K562 (cell line): ENCODE results near the gene KIF25. TPM values are rescaled to one million over a fixed set of nuclear protein-coding genes. Genes with fewer than 3 reads are reported as not detected.

Source experiments
- ATAC-seq: fragments of 200-7000 bp; cut with Tn5 transposase; 3 replicates; pipeline ENCODE4 v1.9.1; 2020; ENCODE audit warnings: moderate library complexity
- BruUV-seq: library from RNA; stranded (reverse); fragments of 400-500 nt; replicated peaks from 2 replicates; lab custom pipeline; 2021; lab: Mats Ljungman, UMichigan
- CTCF ChIA-PET: fragments of 300-600 bp; formaldehyde crosslinking; extraction: SDS; loops from one replicate; lab custom pipeline; 2021; ENCODE audit warnings: low intra/inter-chr PET ratio; lab: Yijun Ruan, JAX
- POLR2A ChIA-PET: fragments of 300-600, 350-650 bp; sonication (Branson Sonifier 250); formaldehyde crosslinking; extraction: SDS; loops from one replicate; lab custom pipeline; 2021; ENCODE audit warnings: antibody characterized with exemption, inconsistent platforms; lab: Yijun Ruan, JAX
- DNase-seq, 4 experiments: peaks; one replicate each; pipeline versions ENCODE4 v3.0.0 to v3.0.0-alpha.2; 2011 to 2018; ENCODE audit warnings: low spot score in 3 of 4, mixed read lengths in 3 of 4; ENCODE audit errors: extremely low read depth in 1 of 4
- FAIRE-seq: peaks from 2 replicates; lab custom pipeline; 2011; peaks lifted over from hg19 to GRCh38; lab: Jason Lieb, UNC
- H2AFZ ChIP-seq: 2 replicates; pipeline ENCODE4 v1.6.0; 2011; ENCODE audit warnings: low read depth, low read length, control low read depth, inconsistent platforms
- H3K27ac ChIP-seq: fragments of 200-600 bp; 3 replicates; pipeline ENCODE4 v1.8.0; 2011; ENCODE audit warnings: low read depth, mild to moderate bottlenecking, control low read depth, inconsistent platforms, low read length, moderate library complexity, mixed read lengths; ENCODE audit errors: extremely low read depth
- H3K27me3 ChIP-seq, 2 experiments: fragments of 300-600 bp in 1 of 2; 2 replicates in 1 of 2; 3 replicates in 1 of 2; pipeline versions ENCODE4 v1.6.0 to v1.8.0; 2011; ENCODE audit warnings: inconsistent platforms in 2 of 2, low read length in 2 of 2, mild to moderate bottlenecking in 1 of 2, mixed read lengths in 1 of 2, moderate library complexity in 1 of 2; ENCODE audit not compliant: control insufficient read depth in 2 of 2, insufficient read depth in 2 of 2
- H3K36me3 ChIP-seq: fragments of 300-600 bp; 3 replicates; pipeline ENCODE4 v1.8.0; 2011; ENCODE audit warnings: mild to moderate bottlenecking, low read length, inconsistent platforms; ENCODE audit not compliant: control insufficient read depth, insufficient read depth
- H3K4me1 ChIP-seq, 2 experiments: fragments of 200-600 bp in 1 of 2; replicated peaks in 1 of 2; 2 replicates in 1 of 2; 3 replicates in 1 of 2; pipeline versions ENCODE4 v1.5.1 to v1.8.0; 2011; ENCODE audit warnings: inconsistent platforms in 2 of 2, low read length in 2 of 2, mild to moderate bottlenecking in 1 of 2, mixed read lengths in 1 of 2, moderate library complexity in 1 of 2; ENCODE audit not compliant: control insufficient read depth in 2 of 2, insufficient read depth in 2 of 2
- H3K4me2 ChIP-seq: 2 replicates; pipeline ENCODE4 v1.6.1; 2011; ENCODE audit warnings: low read length, control low read depth, inconsistent platforms, mixed read lengths; ENCODE audit not compliant: insufficient read depth
- H3K4me3 ChIP-seq: fragments of 200-600 bp; sonication (generic), shearing (Covaris generic); 2 replicates; pipeline ENCODE4 v1.5.1; 2016; ENCODE audit warnings: control low read depth, inconsistent platforms
- H3K79me2 ChIP-seq: fragments of 200-600 bp; 3 replicates; pipeline ENCODE4 v1.8.0; 2011; ENCODE audit warnings: low read length, inconsistent platforms; ENCODE audit not compliant: control insufficient read depth, insufficient read depth
- H3K9ac ChIP-seq, 2 experiments: 2 replicates each; pipeline versions ENCODE4 v1.6.0 to v1.6.1; 2011; ENCODE audit warnings: low read depth in 2 of 2, low read length in 2 of 2, control low read depth in 1 of 2, inconsistent platforms in 1 of 2, mild to moderate bottlenecking in 1 of 2, mixed read lengths in 1 of 2; ENCODE audit not compliant: insufficient read depth in 1 of 2
- H3K9me1 ChIP-seq: one replicate; pipeline ENCODE4 v1.6.0; 2011; ENCODE audit warnings: inconsistent platforms, mild to moderate bottlenecking, low read length, moderate library complexity; ENCODE audit not compliant: control insufficient read depth, insufficient read depth
- H3K9me3 ChIP-seq: replicated peaks from 2 replicates; pipeline ENCODE4 v1.5.1; 2011; ENCODE audit warnings: low read depth, low read length, inconsistent platforms; ENCODE audit not compliant: control insufficient read depth, insufficient read depth
- H4K20me1 ChIP-seq: replicated peaks from 2 replicates; pipeline ENCODE4 v1.6.1; 2011; ENCODE audit warnings: low read length, inconsistent platforms, mixed read lengths; ENCODE audit not compliant: control insufficient read depth, insufficient read depth
- L3MBTL2 ChIP-seq: fragments of 450-650 bp; IDR thresholded peaks from 2 replicates; pipeline ENCODE4 v1.6.1; 2016; ENCODE audit warnings: mild to moderate bottlenecking, moderate library complexity
- ZNF766 ChIP-seq: fragments of 200-800 bp; sonication (Bioruptor generic); conservative IDR thresholded peaks from 2 replicates; pipeline ENCODE4 v1.6.1; 2016; ENCODE audit warnings: missing genetic modification characterization, missing compliant biosample characterization
- WGBS: fragments of 100-300 bp; shearing (Covaris generic); methylation state at CpG from one replicate; pipeline ENCODE4 v1.1.6; 2016; ENCODE audit warnings: low coverage, mixed read lengths; ENCODE audit not compliant: insufficient coverage; ENCODE audit errors: missing lambda C conversion rate; 5-methylcytosine and 5-hydroxymethylcytosine counted together
- in situ Hi-C: fragments of 300-500 bp; cut with MboI; formaldehyde crosslinking; loops from 4 replicates; pipeline ENCODE4 v1.15.0; 2018; ENCODE audit warnings: inconsistent platforms, mixed read lengths
- intact Hi-C: fragments of 100-400 bp; cut with micrococcal nuclease; formaldehyde crosslinking; loops from 2 replicates; pipeline ENCODE4 v1.14.2; 2022
- polyA plus RNA-seq, 8 experiments: library from polyadenylated mRNA; depleted of rRNA in 4 of 8; stranded (reverse) in 5 of 8; unstranded in 3 of 8; fragments of >200 nt; fragmentation: Nextera tagmentation in 2 of 8; fragmentation: Illumina TruSeq in 1 of 8; extraction: Ambion mirVana in 2 of 8; extraction: Trizol in 1 of 8; gene quantifications; 2 replicates each; pipeline versions ENCODE4 v1.2.1 to v1.2.3, GENCODE V29; 2011 to 2014; ENCODE audit warnings: inconsistent platforms in 1 of 8, missing spikeins in 1 of 8
- total RNA-seq, 7 experiments: library from RNA; depleted of rRNA in 6 of 7; stranded (reverse); fragments of >200 nt in 6 of 7; fragmentation: Illumina TruSeq in 2 of 7; extraction: Trizol in 2 of 7; gene quantifications; 2 replicates each; pipeline versions ENCODE4 v1.2.1 to v1.2.3, GENCODE V29; 2011 to 2021; ENCODE audit warnings: low replicate concordance in 1 of 7
- TF ChIP-seq, protein P1 (sequence below): fragments of 200-400 bp; formaldehyde crosslinking; IDR thresholded peaks from 2 replicates; pipeline ENCODE4 v1.6.1; 2017; ENCODE audit warnings: mild to moderate bottlenecking, low read depth, low read length, moderate library complexity

The KIF25 gene
- total and polyA plus RNA-seq, 9 of the 15 experiments (the other 6 are each of a cell fraction or from before 2014, with no cell fraction given): 0.04 to 0.49 (median 0.23) TPM; not detected in 5

DNA sequence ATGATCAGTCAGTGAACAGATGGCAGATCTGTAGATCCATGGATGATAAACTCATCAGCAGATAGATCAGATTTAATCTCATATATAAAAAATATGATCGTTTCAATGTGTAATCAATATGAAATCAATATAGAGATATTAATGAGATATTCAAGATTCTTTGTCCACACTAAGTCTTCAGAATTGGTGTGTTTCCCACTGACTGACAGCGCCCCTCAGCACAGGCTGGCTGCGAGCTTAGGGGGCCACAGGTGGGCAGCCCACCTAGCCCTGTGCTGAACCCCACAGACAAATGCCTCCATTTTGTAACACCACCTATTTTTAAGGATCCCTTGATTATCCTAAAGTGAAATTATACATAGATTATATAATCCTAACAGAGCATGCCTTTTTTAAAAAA is 49.2 kb downstream of the KIF25 start:
- no peak overlapping the region for H3K9ac ChIP-seq
- BruUV-seq: no TSS peak
- no peak overlapping the region for H3K4me3 ChIP-seq
- peaks cover 12% of the 10 kb centered on the region; the same call in 1 of the 2 replicates for H4K20me1 ChIP-seq
- peaks cover 0 to 37% of the 10 kb centered on the region in 2 experiments; a peak in 1 of 5 replicates for H3K4me1 ChIP-seq
- ATAC-seq (no peak), FAIRE-seq (no peak), DNase-seq (no peak)
- H3K27ac ChIP-seq: no peak overlapping the region
- H3K79me2 ChIP-seq: no peaks in the 10 kb centered on the region
- TF ChIP-seq ZNF766 (CRISPR knock-in tag): no peak
- TF ChIP-seq L3MBTL2: no peak
- TF ChIP-seq, protein P1, sequence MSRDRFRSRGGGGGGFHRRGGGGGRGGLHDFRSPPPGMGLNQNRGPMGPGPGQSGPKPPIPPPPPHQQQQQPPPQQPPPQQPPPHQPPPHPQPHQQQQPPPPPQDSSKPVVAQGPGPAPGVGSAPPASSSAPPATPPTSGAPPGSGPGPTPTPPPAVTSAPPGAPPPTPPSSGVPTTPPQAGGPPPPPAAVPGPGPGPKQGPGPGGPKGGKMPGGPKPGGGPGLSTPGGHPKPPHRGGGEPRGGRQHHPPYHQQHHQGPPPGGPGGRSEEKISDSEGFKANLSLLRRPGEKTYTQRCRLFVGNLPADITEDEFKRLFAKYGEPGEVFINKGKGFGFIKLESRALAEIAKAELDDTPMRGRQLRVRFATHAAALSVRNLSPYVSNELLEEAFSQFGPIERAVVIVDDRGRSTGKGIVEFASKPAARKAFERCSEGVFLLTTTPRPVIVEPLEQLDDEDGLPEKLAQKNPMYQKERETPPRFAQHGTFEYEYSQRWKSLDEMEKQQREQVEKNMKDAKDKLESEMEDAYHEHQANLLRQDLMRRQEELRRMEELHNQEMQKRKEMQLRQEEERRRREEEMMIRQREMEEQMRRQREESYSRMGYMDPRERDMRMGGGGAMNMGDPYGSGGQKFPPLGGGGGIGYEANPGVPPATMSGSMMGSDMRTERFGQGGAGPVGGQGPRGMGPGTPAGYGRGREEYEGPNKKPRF: no peak
- peaks cover 47 to 93% of the 10 kb centered on the region in 2 experiments for H3K27me3 ChIP-seq
- no peak overlapping the region for H2AFZ ChIP-seq
- H3K4me2 ChIP-seq: no peak overlapping the region
- no peaks in the 10 kb centered on the region for H3K36me3 ChIP-seq
- in situ Hi-C loops (no loop called here), intact Hi-C loops (no loop called here)
- H3K9me1 ChIP-seq: no peaks in the 10 kb centered on the region
- ChIA-PET POLR2A (no interaction called here), CTCF (no interaction called here)
- 7% methylated on average over 3 of the region's 3 CpGs for WGBS
- no peaks in the 10 kb centered on the region for H3K9me3 ChIP-seq
